AG09319 (cell line): ENCODE data around the gene TXNDC9.
"Not testable (repeated sequence)": the region's sequence is repeated elsewhere in the genome, so short reads cannot be mapped to it uniquely, and the experiment has no call there.

ENCODE experiments used
- DNase-seq: peaks from one replicate; pipeline ENCODE4 v3.0.0-alpha.2; 2010; ENCODE audit warnings: low read depth; ENCODE audit errors: extremely low read depth
- CTCF ChIP-seq: IDR thresholded peaks from 2 replicates; pipeline ENCODE4 v1.5.1; 2011; ENCODE audit warnings: low read depth, mild to moderate bottlenecking, inconsistent platforms, low read length, moderate library complexity

The TXNDC9 gene

GRCh38 chr2:99340669-99341236 lies 4.6 kb upstream of the TXNDC9 start:
- no peak for TF ChIP-seq CTCF
- DNase-seq, result no peak

DNA sequence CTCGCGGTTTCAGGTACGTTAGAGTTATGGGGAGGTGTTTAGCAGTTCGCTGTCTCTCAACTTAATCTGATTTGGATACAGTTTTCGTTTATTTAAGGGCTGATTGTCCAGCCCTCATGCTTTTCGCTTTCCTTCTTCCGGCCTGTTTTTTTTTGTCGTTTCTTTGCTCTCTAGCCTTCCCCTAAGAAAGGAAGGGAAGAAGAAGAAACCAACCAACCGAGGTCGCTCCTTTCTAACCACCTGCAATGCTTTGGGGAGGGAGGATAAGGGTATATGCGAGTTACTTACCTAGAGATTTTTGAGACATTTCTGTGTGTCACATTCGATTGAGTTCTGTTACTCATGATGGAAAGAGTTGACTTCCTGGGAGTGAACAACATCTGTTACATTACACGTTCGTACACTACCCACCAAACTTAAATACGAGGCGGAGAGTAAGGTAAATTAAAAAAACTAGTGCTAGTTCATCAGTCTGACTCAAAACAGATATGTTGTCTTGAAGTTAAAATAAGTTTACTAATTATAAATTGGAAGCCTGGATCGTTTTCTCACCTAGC lies 2.0 kb upstream of the TXNDC9 start:
- no peak for DNase-seq
- no peak for TF ChIP-seq CTCF

DNA sequence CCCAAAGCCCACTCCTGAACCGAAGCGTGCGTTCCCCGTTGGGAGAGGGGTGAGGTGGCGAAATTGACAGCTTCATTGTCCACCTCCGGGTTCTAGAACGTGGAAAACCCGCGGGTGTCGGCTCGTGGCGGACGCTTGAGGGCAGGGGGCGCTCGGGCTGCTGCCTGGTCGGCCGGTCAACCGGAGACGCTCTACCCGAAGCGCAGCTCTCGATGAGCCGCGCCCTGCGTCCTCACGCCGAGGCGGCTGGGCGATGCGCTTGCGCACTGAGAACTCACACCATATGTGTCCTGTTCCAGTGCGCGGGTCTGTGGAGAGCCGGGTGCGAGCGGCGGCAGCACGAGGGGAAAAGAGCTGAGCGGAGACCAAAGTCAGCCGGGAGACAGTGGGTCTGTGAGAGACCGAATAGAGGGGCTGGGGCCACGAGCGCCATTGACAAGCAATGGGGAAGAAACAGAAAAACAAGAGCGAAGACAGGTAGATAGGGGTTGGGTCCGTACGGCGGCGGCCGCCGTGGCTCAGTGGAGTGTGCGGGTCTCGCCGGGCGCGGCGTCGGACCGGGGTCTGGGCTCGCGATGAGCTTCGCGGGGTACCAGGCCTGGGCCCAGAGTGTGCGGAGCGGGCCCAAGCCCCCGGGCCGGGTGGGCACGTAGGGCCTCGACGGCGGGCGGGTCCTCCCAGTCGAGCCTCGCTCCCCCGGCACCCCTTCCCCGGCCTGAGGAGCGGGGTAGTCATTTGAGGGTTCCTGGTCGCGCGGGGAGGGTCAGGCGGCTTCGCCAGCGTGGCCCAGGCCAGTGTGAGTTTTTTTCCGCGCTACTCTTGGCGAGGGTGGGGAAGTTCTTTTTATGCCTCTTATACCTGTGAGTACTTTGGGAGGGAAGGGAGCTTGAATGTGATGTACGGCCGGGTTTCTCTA lies 1.2 kb upstream of the TXNDC9 start, which contains the start of gene EIF5B:
Gene EIF5B, plus strand, starts transcription at position 277 of the 916 bp plus-strand sequence. Its CDS starts 166 bp downstream, at position 443.
- peak; percentile 78 for TF ChIP-seq CTCF
- peak; percentile 91 for DNase-seq

DNA sequence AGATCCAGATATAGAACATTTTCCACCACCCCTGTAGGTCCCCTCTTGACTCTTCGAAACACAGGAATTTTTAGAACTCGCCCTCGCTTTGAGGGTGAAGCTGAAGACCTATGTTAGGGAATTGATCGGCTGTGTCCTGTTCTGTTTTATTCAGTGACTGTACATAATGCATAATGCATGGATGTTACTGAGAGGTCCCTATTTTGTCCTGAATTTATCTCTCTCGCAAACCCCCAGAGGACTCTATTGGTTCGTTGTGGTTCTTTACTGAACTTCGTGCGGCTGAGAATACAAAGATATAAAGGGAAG lies 625 bp upstream of the TXNDC9 start:
- no peak for DNase-seq
- no peak for TF ChIP-seq CTCF

DNA sequence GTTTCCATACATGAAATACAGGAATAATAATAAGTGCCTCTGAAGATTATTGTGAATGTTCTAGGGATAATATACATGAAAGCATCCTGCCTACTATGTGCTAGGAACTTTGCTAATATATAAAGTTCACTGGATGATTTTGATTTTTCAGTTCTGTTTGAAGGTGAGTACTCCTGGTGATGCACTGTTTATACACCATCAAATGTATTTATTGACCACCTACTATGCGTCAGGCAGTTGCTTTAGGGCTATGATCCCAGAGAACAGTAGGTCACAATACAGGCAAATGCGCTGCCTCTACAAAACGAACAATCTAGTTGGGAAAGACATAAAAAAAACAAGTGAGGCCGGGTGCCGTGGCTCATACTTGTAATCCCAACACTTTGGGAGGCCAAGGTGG lies 10.7 kb downstream of the TXNDC9 start:
- TF ChIP-seq CTCF, result no peak
- DNase-seq, result no peak

DNA sequence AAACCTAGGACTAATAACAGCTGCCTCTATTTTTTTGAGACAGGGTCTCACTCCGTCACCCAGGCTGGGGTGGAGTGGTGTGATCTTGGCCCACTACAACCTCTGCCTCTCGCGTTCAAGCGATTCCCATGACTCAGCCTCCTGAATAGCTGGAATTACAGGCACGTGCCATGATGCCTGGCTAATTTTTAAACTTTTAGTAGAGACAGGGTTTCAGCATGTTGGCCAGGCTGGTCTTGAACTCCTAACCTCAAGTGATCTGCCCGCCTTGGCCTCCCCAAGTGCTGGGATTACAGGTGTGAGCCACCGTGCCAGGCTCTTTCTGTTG lies 18.3 kb downstream of the TXNDC9 start:
- DNase-seq, result not testable (repeated sequence)

- no peak for TF ChIP-seq CTCF
- no peak for DNase-seq
Measured at GRCh38 chr2:99317161-99317872, 18.8 kb downstream of the TXNDC9 start.

GRCh38 chr2:99301097-99301496 lies 35.0 kb downstream of the TXNDC9 start, which contains the start of gene LYG1:
LYG1 (minus strand) TSS chr2:99301197; CDS start chr2:99295670, 5,527 bp downstream.
- not testable (repeated sequence) for DNase-seq
